Muscle layer of colon (tissue), 2 donors: ENCODE measurements around the gene NEK1.
A peak's percentile ranks its signal among the peaks of the same experiment; 100 is the strongest.

Experiments used
- H3K27ac ChIP-seq: one replicate; pipeline ENCODE4 v1.7.0; 2013; ENCODE audit warnings: low read depth, mild to moderate bottlenecking, low read length, moderate library complexity
- H3K27me3 ChIP-seq, 2 donors: one replicate each; pipeline ENCODE4 v1.7.0; 2013; ENCODE audit warnings: low read length in 2 of 2, mild to moderate bottlenecking in 2 of 2; ENCODE audit not compliant: insufficient read depth in 2 of 2, control insufficient read depth in 1 of 2
- H3K36me3 ChIP-seq: one replicate; pipeline ENCODE4 v1.7.0; 2013; ENCODE audit warnings: mild to moderate bottlenecking, low read length; ENCODE audit not compliant: insufficient read depth
- H3K4me1 ChIP-seq: one replicate; pipeline ENCODE4 v1.7.0; 2013; ENCODE audit warnings: mild to moderate bottlenecking, low read length; ENCODE audit not compliant: insufficient read depth
- H3K4me3 ChIP-seq, 2 donors: one replicate each; pipeline ENCODE4 v1.7.0; 2013; ENCODE audit warnings: low read length in 2 of 2, low read depth in 1 of 2, mild to moderate bottlenecking in 1 of 2, moderate library complexity in 1 of 2
- H3K9ac ChIP-seq: one replicate; pipeline ENCODE4 v1.7.0; 2013; ENCODE audit warnings: low read length
- H3K9me3 ChIP-seq: one replicate; pipeline ENCODE4 v1.7.0; 2013; ENCODE audit warnings: mild to moderate bottlenecking, low read length
- donor health status: abdominal sarcoma.
- donor health status: Adenocarcinoma of cecum.

The NEK1 gene

GRCh38 chr4:169611991-169612870 lies at the start of gene NEK1:
Gene NEK1 (minus strand): TSS chr4:169612583. CDS start chr4:169602630, 9,953 bp downstream.
- Histone ChIP-seq H3K9me3 (no peaks in the 10 kb centered on the region), H3K36me3 (no peaks in the 10 kb centered on the region), H3K27ac (peak within 1 kb of the TSS; percentile 91), H3K9ac (peak within 1 kb of the TSS; percentile 53), H3K4me1 (peaks cover 22% of the 10 kb centered on the region), H3K4me3 (peak within 1 kb of the TSS; percentile 71 to 86), H3K27me3 (no peaks in the 10 kb centered on the region)

- peaks cover 17% of the 10 kb centered on the region for H3K4me1 ChIP-seq
- no peak overlapping the region for H3K27ac ChIP-seq
- no peaks in the 10 kb centered on the region for H3K27me3 ChIP-seq
- H3K4me3 ChIP-seq, result no peak overlapping the region
- H3K36me3 ChIP-seq, result no peaks in the 10 kb centered on the region
- H3K9ac ChIP-seq, result no peak overlapping the region
- H3K9me3 ChIP-seq, result no peaks in the 10 kb centered on the region
Observed at GRCh38 chr4:169661761-169662160, 49.4 kb upstream of the NEK1 start.

GRCh38 chr4:169660929-169661328 lies 48.5 kb upstream of the NEK1 start:
- no peaks in the 10 kb centered on the region for H3K36me3 ChIP-seq
- no peaks in the 10 kb centered on the region for H3K9me3 ChIP-seq
- peaks cover 17% of the 10 kb centered on the region for H3K4me1 ChIP-seq
- H3K9ac ChIP-seq, result peak overlapping the region; percentile 72
- no peak overlapping the region for H3K27ac ChIP-seq
- H3K4me3 ChIP-seq, result no peak overlapping the region
- H3K27me3 ChIP-seq, result no peaks in the 10 kb centered on the region

GRCh38 chr4:169659716-169660670 lies 47.6 kb upstream of the NEK1 start:
- Histone ChIP-seq H3K9me3 (no peaks in the 10 kb centered on the region), H3K4me3 (peak overlapping the region; percentile 24 to 75), H3K36me3 (no peaks in the 10 kb centered on the region), H3K9ac (peak overlapping the region; percentile 72), H3K27me3 (no peaks in the 10 kb centered on the region), H3K27ac (peak overlapping the region; percentile 79), H3K4me1 (peaks cover 17% of the 10 kb centered on the region)

- Histone ChIP-seq H3K9ac (peak overlapping the region; percentile 72), H3K4me1 (peaks cover 11% of the 10 kb centered on the region), H3K9me3 (no peaks in the 10 kb centered on the region), H3K4me3 (no peak overlapping the region), H3K27me3 (no peaks in the 10 kb centered on the region), H3K27ac (peak overlapping the region; percentile 79), H3K36me3 (no peaks in the 10 kb centered on the region)
Observed at GRCh38 chr4:169658975-169659715, 46.8 kb upstream of the NEK1 start.

- H3K4me1 ChIP-seq, result peaks cover 5% of the 10 kb centered on the region
- H3K27me3 ChIP-seq, result no peaks in the 10 kb centered on the region
- no peak overlapping the region for H3K4me3 ChIP-seq
- no peaks in the 10 kb centered on the region for H3K9me3 ChIP-seq
- H3K36me3 ChIP-seq, result no peaks in the 10 kb centered on the region
- H3K27ac ChIP-seq, result no peak overlapping the region
- no peak overlapping the region for H3K9ac ChIP-seq
Observed at GRCh38 chr4:169658196-169658595, 45.8 kb upstream of the NEK1 start.

GRCh38 chr4:169657470-169658107 lies 45.2 kb upstream of the NEK1 start:
- Histone ChIP-seq H3K36me3 (no peaks in the 10 kb centered on the region), H3K27me3 (no peaks in the 10 kb centered on the region), H3K27ac (no peak overlapping the region), H3K9ac (no peak overlapping the region), H3K4me3 (no peak overlapping the region), H3K4me1 (peaks cover 5% of the 10 kb centered on the region), H3K9me3 (no peaks in the 10 kb centered on the region)

- Histone ChIP-seq H3K27me3 (no peaks in the 10 kb centered on the region), H3K4me3 (no peak overlapping the region), H3K9ac (no peak overlapping the region), H3K4me1 (peaks cover 5% of the 10 kb centered on the region), H3K36me3 (no peaks in the 10 kb centered on the region), H3K27ac (no peak overlapping the region), H3K9me3 (no peaks in the 10 kb centered on the region)
Observed at GRCh38 chr4:169655401-169655800, 43.0 kb upstream of the NEK1 start.

GRCh38 chr4:169652535-169652934 lies 40.2 kb upstream of the NEK1 start:
- Histone ChIP-seq H3K36me3 (no peaks in the 10 kb centered on the region), H3K4me3 (no peak overlapping the region), H3K27me3 (no peaks in the 10 kb centered on the region), H3K9me3 (no peaks in the 10 kb centered on the region), H3K4me1 (peaks cover 8% of the 10 kb centered on the region), H3K27ac (no peak overlapping the region), H3K9ac (no peak overlapping the region)

GRCh38 chr4:169650227-169650936 lies 38.0 kb upstream of the NEK1 start:
- Histone ChIP-seq H3K9me3 (no peaks in the 10 kb centered on the region), H3K27me3 (no peaks in the 10 kb centered on the region), H3K36me3 (no peaks in the 10 kb centered on the region), H3K9ac (no peak overlapping the region), H3K4me3 (no peak overlapping the region), H3K27ac (no peak overlapping the region), H3K4me1 (peaks cover 8% of the 10 kb centered on the region)
